Stomach (tissue), 9 donors: ENCODE results near the gene MXI1. TPM values are rescaled to one million over a fixed set of nuclear protein-coding genes. Genes with fewer than 3 reads are reported as not detected.
"Not testable (repeated sequence)": the region's sequence is repeated elsewhere in the genome, so short reads cannot be mapped to it uniquely, and the experiment has no call there.

ENCODE experiments used
- DNase-seq, 2 donors: peaks; one replicate each; pipeline versions ENCODE4 v3.0.0 to v3.0.0-alpha.2; 2013 to 2019
- H3K27ac ChIP-seq, 5 donors: fragments of 200-600 bp in 4 of 5; sonication (generic) in 4 of 5; one replicate each; pipeline ENCODE4 v1.5.1; 2013 to 2019; ENCODE audit warnings: mild to moderate bottlenecking in 1 of 5, moderate library complexity in 1 of 5
- H3K27me3 ChIP-seq, 3 donors: fragments of 200-600 bp; sonication (generic); one replicate each; pipeline ENCODE4 v1.5.1; 2017 to 2019; ENCODE audit warnings: mixed run types in 1 of 3
- H3K36me3 ChIP-seq, 4 donors: fragments of 200-600 bp; sonication (generic); 1 replicate in 3 of 4; 2 replicates in 1 of 4; pipeline ENCODE4 v1.5.1; 2016 to 2019
- H3K4me1 ChIP-seq, 4 donors: fragments of 200-600 bp; sonication (generic); one replicate each; pipeline ENCODE4 v1.5.1; 2016 to 2019
- H3K4me3 ChIP-seq, 4 donors: fragments of 200-600 bp; sonication (generic) in 3 of 4; one replicate each; pipeline ENCODE4 v1.5.1; 2016 to 2019; ENCODE audit warnings: mild to moderate bottlenecking in 1 of 4
- H3K9me3 ChIP-seq, 4 donors: fragments of 200-600 bp; sonication (generic); one replicate each; pipeline ENCODE4 v1.5.1; 2016 to 2019
- CTCF ChIP-seq, 7 experiments: fragments of 450-650 bp in 4 of 7; fragments of 200-600 bp in 3 of 7; sonication (generic) in 3 of 7; IDR thresholded peaks; one replicate each; pipeline ENCODE4 v1.5.1; 2016 to 2019; ENCODE audit warnings: antibody characterized with exemption in 7 of 7, control low read depth in 2 of 7, mild to moderate bottlenecking in 1 of 7
- EP300 ChIP-seq: sonication (generic); formaldehyde crosslinking; IDR thresholded peaks from one replicate; pipeline ENCODE4 v1.6.1; 2017; ENCODE audit warnings: antibody characterized with exemption
- POLR2A ChIP-seq, 4 donors: fragments of 450-650 bp; IDR thresholded peaks; one replicate each; pipeline ENCODE4 v1.6.1; 2016; ENCODE audit warnings: antibody characterized with exemption in 4 of 4, control low read depth in 2 of 4, mild to moderate bottlenecking in 1 of 4, moderate library complexity in 1 of 4
- POLR2AphosphoS5 ChIP-seq, 3 donors: sonication (generic); formaldehyde crosslinking; IDR thresholded peaks; one replicate each; pipeline ENCODE4 v1.6.1; 2016; ENCODE audit warnings: antibody characterized with exemption in 3 of 3
- WGBS, 5 donors: extraction: QIAGEN DNeasy Blood & Tissue Kit in 3 of 5; methylation state at CpG; one replicate each; pipeline versions ENCODE4 v1.1.5 to v1.1.7; 2013 to 2018; 5-methylcytosine and 5-hydroxymethylcytosine counted together
- intact Hi-C: fragments of 100-400 bp; cut with DNase I; formaldehyde crosslinking; loops from one replicate; pipeline ENCODE4 v1.15.1; 2023; ENCODE audit warnings: low total_unique reads
- polyA plus RNA-seq, 3 donors: library from polyadenylated mRNA; stranded (reverse); fragments of 200-250 nt; gene quantifications; one replicate each; pipeline ENCODE4 v1.2.3, GENCODE V29; 2013
- total RNA-seq, 5 donors: library from RNA; depleted of rRNA; stranded (reverse); fragments of >200 nt; gene quantifications; one replicate each; pipeline versions ENCODE4 v1.1.0 to v1.2.3, GENCODE V29; 2014 to 2016
- donor health status: healthy with polysubstance abuse.
- donor health status: Bipolar disorder and iron deficiency.
- donor health status: healthy.

MXI1 gene
- total and polyA plus RNA-seq, 8 donors, result 3.5 to 163 (median 34.3) TPM

- TF ChIP-seq EP300 (no peak), CTCF (IDR thresholded peaks at IDR 0.05) (no peak), POLR2AphosphoS5 (IDR thresholded peaks at IDR 0.05) (no peak), POLR2A (IDR thresholded peaks at IDR 0.05) (no peak)
- H3K27me3 ChIP-seq, result no peaks in the 10 kb centered on the region
- peak overlapping the region in 4 of 5 donors; percentile 66 to 78 (median 70) for H3K27ac ChIP-seq
- no peaks in the 10 kb centered on the region for H3K36me3 ChIP-seq
- no peak overlapping the region for H3K4me3 ChIP-seq
- DNase-seq, result peak; percentile 22 to 54
- intact Hi-C loops, result no loop called here
- H3K9me3 ChIP-seq, result no peaks in the 10 kb centered on the region
- peaks cover 7 to 50% (median 31%) of the 10 kb centered on the region in 4 donors for H3K4me1 ChIP-seq
Measured at GRCh38 chr10:110268442-110268841, 61.0 kb downstream of the MXI1 start.

GRCh38 chr10:110268971-110269370 is 61.6 kb downstream of the MXI1 start:
- Histone ChIP-seq H3K4me3 (peak overlapping the region in 3 of 4 donors; percentile 9 to 25 (median 10)), H3K9me3 (no peaks in the 10 kb centered on the region), H3K27me3 (no peaks in the 10 kb centered on the region), H3K36me3 (no peaks in the 10 kb centered on the region), H3K4me1 (peaks cover 7 to 50% (median 35%) of the 10 kb centered on the region in 4 donors), H3K27ac (peak overlapping the region in 4 of 5 donors; percentile 66 to 78 (median 70))
- peak in 1 of 2 donors; percentile 14 for DNase-seq
- intact Hi-C loops, result no loop called here
- peak in 1 of 3 donors; percentile 9 for TF ChIP-seq POLR2AphosphoS5 (IDR thresholded peaks at IDR 0.05)
- TF ChIP-seq POLR2A (IDR thresholded peaks at IDR 0.05), result no peak
- 37 to 60% (median 44%) methylated on average over 2 of the region's 2 CpGs for WGBS, 5 donors

GRCh38 chr10:110269374-110270318 is 62.2 kb downstream of the MXI1 start:
- Histone ChIP-seq H3K4me3 (peak overlapping the region; percentile 7 to 25 (median 10)), H3K27ac (peak overlapping the region; percentile 56 to 78 (median 69)), H3K9me3 (no peaks in the 10 kb centered on the region), H3K4me1 (peaks cover 7 to 57% (median 40%) of the 10 kb centered on the region in 4 donors), H3K36me3 (no peaks in the 10 kb centered on the region), H3K27me3 (no peaks in the 10 kb centered on the region)
- WGBS, 5 donors, result 9 to 25% (median 14%) methylated on average over 4 of the region's 4 CpGs
- intact Hi-C loops, result loop anchor here (10.0 kb wide), 1 partner anchor 385 kb away; no protein-coding TSS in a partner anchor
- DNase-seq, result peak; percentile 28 to 77
- TF ChIP-seq CTCF (IDR thresholded peaks at IDR 0.05) (no peak), POLR2AphosphoS5 (IDR thresholded peaks at IDR 0.05) (peak in 1 of 3 donors; percentile 35)

- H3K36me3 ChIP-seq, DNase-seq, H3K27me3 ChIP-seq, H3K9me3 ChIP-seq, H3K4me3 ChIP-seq: not testable (repeated sequence)
- peaks cover 7 to 61% (median 38%) of the 10 kb centered on the region in 4 donors for H3K4me1 ChIP-seq
- WGBS, 5 donors, result 81 to 86% (median 83%) methylated on average over 15 of the region's 15 CpGs
- H3K27ac ChIP-seq, result peak overlapping the region in 1 of 5 donors; percentile 54
- intact Hi-C loops, result loop anchor here (10.0 kb wide), 1 partner anchor 388 kb away; no protein-coding TSS in a partner anchor
Measured at GRCh38 chr10:110272995-110273394, 65.6 kb downstream of the MXI1 start.

- Histone ChIP-seq H3K9me3 (no peaks in the 10 kb centered on the region), H3K36me3 (no peaks in the 10 kb centered on the region), H3K4me3 (no peak overlapping the region), H3K4me1 (peaks cover 7 to 56% (median 33%) of the 10 kb centered on the region in 4 donors), H3K27me3 (no peaks in the 10 kb centered on the region), H3K27ac (peak overlapping the region in 1 of 5 donors; percentile 54)
- WGBS, 5 donors, result 40 to 58% (median 47%) methylated on average over 4 of the region's 4 CpGs
- TF ChIP-seq EP300 (no peak), POLR2AphosphoS5 (IDR thresholded peaks at IDR 0.05) (peak; percentile 38 to 73 (median 55)), POLR2A (IDR thresholded peaks at IDR 0.05) (no peak), CTCF (IDR thresholded peaks at IDR 0.05) (no peak)
- peak; percentile 72 to 74 for DNase-seq
- intact Hi-C loops, result loop anchor here (10.0 kb wide), 1 partner anchor 389 kb away; no protein-coding TSS in a partner anchor
Measured at GRCh38 chr10:110273474-110273873, 66.1 kb downstream of the MXI1 start.
